Body of pancreas (tissue), 4 donors: ENCODE results near the gene EN2. TPM values are rescaled to one million over a fixed set of nuclear protein-coding genes. Genes with fewer than 3 reads are reported as not detected.

ENCODE experiments used
- ATAC-seq: fragments of 150-250 bp; one replicate; pipeline ENCODE4 v1.9.1; 2016
- DNase-seq, 4 donors: peaks; one replicate each; pipeline ENCODE4 v3.0.0-alpha.2; 2019
- H3K27ac ChIP-seq, 4 donors: fragments of 200-600 bp; sonication (generic); 1 replicate in 3 of 4; 2 replicates in 1 of 4; pipeline versions ENCODE4 v1.5.1 to v1.6.1; 2016 to 2019; ENCODE audit warnings: mild to moderate bottlenecking in 1 of 4, mixed read lengths in 1 of 4, moderate library complexity in 1 of 4
- H3K27me3 ChIP-seq, 2 donors: fragments of 200-600 bp; sonication (generic); one replicate each; pipeline ENCODE4 v1.6.0; 2016; ENCODE audit warnings: mild to moderate bottlenecking in 1 of 2
- H3K36me3 ChIP-seq, 2 donors: fragments of 200-600 bp; sonication (generic); replicated peaks in 1 of 2; 2 replicates each; pipeline ENCODE4 v1.5.1; 2016; ENCODE audit warnings: low read depth in 2 of 2; ENCODE audit not compliant: insufficient read depth in 1 of 2
- H3K4me1 ChIP-seq: fragments of 200-600 bp; sonication (generic); one replicate; pipeline ENCODE4 v1.6.0; 2016
- H3K4me3 ChIP-seq, 2 donors: fragments of 200-600 bp; sonication (generic); 1 replicate in 1 of 2; 2 replicates in 1 of 2; pipeline ENCODE4 v1.5.1; 2016 to 2019
- H3K9me3 ChIP-seq, 3 donors: fragments of 200-600 bp; sonication (generic); 1 replicate in 2 of 3; 2 replicates in 1 of 3; pipeline ENCODE4 v1.5.1; 2016
- CTCF ChIP-seq, 7 experiments: fragments of 450-650 bp in 4 of 7; fragments of 200-600 bp in 3 of 7; sonication (generic) in 3 of 7; IDR thresholded peaks; one replicate each; pipeline ENCODE4 v1.5.1; 2016 to 2019; ENCODE audit warnings: antibody characterized with exemption in 7 of 7
- POLR2A ChIP-seq, 3 donors: fragments of 450-650 bp; IDR thresholded peaks; one replicate each; pipeline ENCODE4 v1.6.1; 2016; ENCODE audit warnings: antibody characterized with exemption in 3 of 3, mild to moderate bottlenecking in 2 of 3
- WGBS, 2 donors: methylation state at CpG; one replicate each; pipeline ENCODE4 v1.1.5; 2017; 5-methylcytosine and 5-hydroxymethylcytosine counted together
- intact Hi-C: fragments of 100-400 bp; cut with DNase I; formaldehyde crosslinking; loops from one replicate; pipeline ENCODE4 v1.15.1; 2023
- total RNA-seq, 2 donors: library from RNA; depleted of rRNA; stranded (reverse); fragments of >200 nt; gene quantifications; one replicate each; pipeline ENCODE4 v1.1.0, GENCODE V29; 2016

Gene EN2
- total RNA-seq, 2 donors from 2014 or later, result not detected

GRCh38 chr7:155418304-155418703 lies 39.6 kb upstream of the EN2 start:
- WGBS, 2 donors, result 50 to 82% methylated on average over 1 to 12 of the region's 12 CpGs
- no peak for ATAC-seq
- intact Hi-C loops, result no loop called here

GRCh38 chr7:155418941-155419755 lies 38.8 kb upstream of the EN2 start:
- H3K27me3 ChIP-seq, result no peaks in the 10 kb centered on the region
- intact Hi-C loops, result no loop called here

More at GRCh38 chr7:155418304-155418703, 39.6 kb upstream of the EN2 start:
- TF ChIP-seq POLR2A (IDR thresholded peaks at IDR 0.05) (no peak), CTCF (IDR thresholded peaks at IDR 0.05) (no peak)
- no peak overlapping the region for H3K4me3 ChIP-seq
- H3K27ac ChIP-seq, result no peak overlapping the region
- DNase-seq, result no peak
- no peaks in the 10 kb centered on the region for H3K4me1 ChIP-seq
- H3K27me3 ChIP-seq, result no peaks in the 10 kb centered on the region
- H3K9me3 ChIP-seq, result no peaks in the 10 kb centered on the region
- no peaks in the 10 kb centered on the region for H3K36me3 ChIP-seq

GRCh38 chr7:155420116-155420515 lies 37.8 kb upstream of the EN2 start:
- no peaks in the 10 kb centered on the region for H3K4me1 ChIP-seq
- no peaks in the 10 kb centered on the region for H3K36me3 ChIP-seq
- 74 to 79% methylated on average over 4 to 8 of the region's 8 CpGs for WGBS, 2 donors
- TF ChIP-seq POLR2A (IDR thresholded peaks at IDR 0.05) (no peak), CTCF (IDR thresholded peaks at IDR 0.05) (no peak)
- H3K27ac ChIP-seq, result no peak overlapping the region
- no peak for DNase-seq
- ATAC-seq, result no peak
- H3K4me3 ChIP-seq, result no peak overlapping the region
- H3K27me3 ChIP-seq, result no peaks in the 10 kb centered on the region
- intact Hi-C loops, result no loop called here
- H3K9me3 ChIP-seq, result no peaks in the 10 kb centered on the region

More at GRCh38 chr7:155418941-155419755, 38.8 kb upstream of the EN2 start:
- Histone ChIP-seq H3K9me3 (no peaks in the 10 kb centered on the region), H3K36me3 (no peaks in the 10 kb centered on the region), H3K27ac (no peak overlapping the region), H3K4me3 (no peak overlapping the region), H3K4me1 (no peaks in the 10 kb centered on the region)
- ATAC-seq (no peak), DNase-seq (no peak)
- WGBS, 2 donors, result 71 to 85% methylated on average over 11 to 15 of the region's 16 CpGs
- TF ChIP-seq POLR2A (IDR thresholded peaks at IDR 0.05), result no peak
- TF ChIP-seq CTCF (IDR thresholded peaks at IDR 0.05), result no peak

- no peaks in the 10 kb centered on the region for H3K36me3 ChIP-seq
- H3K27ac ChIP-seq, result no peak overlapping the region
- TF ChIP-seq CTCF (IDR thresholded peaks at IDR 0.05), result no peak
- no peak for TF ChIP-seq POLR2A (IDR thresholded peaks at IDR 0.05)
- ATAC-seq, result no peak
- no peaks in the 10 kb centered on the region for H3K27me3 ChIP-seq
- DNase-seq, result no peak
- WGBS, 2 donors, result 31 to 53% methylated on average over 6 to 10 of the region's 10 CpGs
- intact Hi-C loops, result no loop called here
- H3K9me3 ChIP-seq, result no peaks in the 10 kb centered on the region
- no peak overlapping the region for H3K4me3 ChIP-seq
- no peaks in the 10 kb centered on the region for H3K4me1 ChIP-seq
Observed at GRCh38 chr7:155422151-155422550, 35.8 kb upstream of the EN2 start.
